K562 (cell line): ENCODE measurements around the gene PTPN14. TPM values are rescaled to one million over a fixed set of nuclear protein-coding genes. Genes with fewer than 3 reads are reported as not detected.

ENCODE experiments used
- ATAC-seq: fragments of 200-7000 bp; cut with Tn5 transposase; 3 replicates; pipeline ENCODE4 v1.9.1; 2020; ENCODE audit warnings: moderate library complexity
- BruUV-seq: library from RNA; stranded (reverse); fragments of 400-500 nt; replicated peaks from 2 replicates; lab custom pipeline; 2021; lab: Mats Ljungman, UMichigan
- CTCF ChIA-PET: fragments of 300-600 bp; formaldehyde crosslinking; extraction: SDS; loops from one replicate; lab custom pipeline; 2021; ENCODE audit warnings: low intra/inter-chr PET ratio; lab: Yijun Ruan, JAX
- POLR2A ChIA-PET: fragments of 300-600, 350-650 bp; sonication (Branson Sonifier 250); formaldehyde crosslinking; extraction: SDS; loops from one replicate; lab custom pipeline; 2021; ENCODE audit warnings: antibody characterized with exemption, inconsistent platforms; lab: Yijun Ruan, JAX
- DNase-seq, 4 experiments: peaks; one replicate each; pipeline versions ENCODE4 v3.0.0 to v3.0.0-alpha.2; 2011 to 2018; ENCODE audit warnings: low spot score in 3 of 4, mixed read lengths in 3 of 4; ENCODE audit errors: extremely low read depth in 1 of 4
- FAIRE-seq: peaks from 2 replicates; lab custom pipeline; 2011; peaks lifted over from hg19 to GRCh38; lab: Jason Lieb, UNC
- H2AFZ ChIP-seq: 2 replicates; pipeline ENCODE4 v1.6.0; 2011; ENCODE audit warnings: low read depth, low read length, control low read depth, inconsistent platforms
- H3K27ac ChIP-seq: fragments of 200-600 bp; 3 replicates; pipeline ENCODE4 v1.8.0; 2011; ENCODE audit warnings: low read depth, mild to moderate bottlenecking, control low read depth, inconsistent platforms, low read length, moderate library complexity, mixed read lengths; ENCODE audit errors: extremely low read depth
- H3K27me3 ChIP-seq, 2 experiments: fragments of 300-600 bp in 1 of 2; 2 replicates in 1 of 2; 3 replicates in 1 of 2; pipeline versions ENCODE4 v1.6.0 to v1.8.0; 2011; ENCODE audit warnings: inconsistent platforms in 2 of 2, low read length in 2 of 2, mild to moderate bottlenecking in 1 of 2, mixed read lengths in 1 of 2, moderate library complexity in 1 of 2; ENCODE audit not compliant: control insufficient read depth in 2 of 2, insufficient read depth in 2 of 2
- H3K36me3 ChIP-seq: fragments of 300-600 bp; 3 replicates; pipeline ENCODE4 v1.8.0; 2011; ENCODE audit warnings: mild to moderate bottlenecking, low read length, inconsistent platforms; ENCODE audit not compliant: control insufficient read depth, insufficient read depth
- H3K4me1 ChIP-seq, 2 experiments: fragments of 200-600 bp in 1 of 2; replicated peaks in 1 of 2; 2 replicates in 1 of 2; 3 replicates in 1 of 2; pipeline versions ENCODE4 v1.5.1 to v1.8.0; 2011; ENCODE audit warnings: inconsistent platforms in 2 of 2, low read length in 2 of 2, mild to moderate bottlenecking in 1 of 2, mixed read lengths in 1 of 2, moderate library complexity in 1 of 2; ENCODE audit not compliant: control insufficient read depth in 2 of 2, insufficient read depth in 2 of 2
- H3K4me2 ChIP-seq: 2 replicates; pipeline ENCODE4 v1.6.1; 2011; ENCODE audit warnings: low read length, control low read depth, inconsistent platforms, mixed read lengths; ENCODE audit not compliant: insufficient read depth
- H3K4me3 ChIP-seq: fragments of 200-600 bp; sonication (generic), shearing (Covaris generic); 2 replicates; pipeline ENCODE4 v1.5.1; 2016; ENCODE audit warnings: control low read depth, inconsistent platforms
- H3K79me2 ChIP-seq: fragments of 200-600 bp; 3 replicates; pipeline ENCODE4 v1.8.0; 2011; ENCODE audit warnings: low read length, inconsistent platforms; ENCODE audit not compliant: control insufficient read depth, insufficient read depth
- H3K9ac ChIP-seq, 2 experiments: 2 replicates each; pipeline versions ENCODE4 v1.6.0 to v1.6.1; 2011; ENCODE audit warnings: low read depth in 2 of 2, low read length in 2 of 2, control low read depth in 1 of 2, inconsistent platforms in 1 of 2, mild to moderate bottlenecking in 1 of 2, mixed read lengths in 1 of 2; ENCODE audit not compliant: insufficient read depth in 1 of 2
- H3K9me1 ChIP-seq: one replicate; pipeline ENCODE4 v1.6.0; 2011; ENCODE audit warnings: inconsistent platforms, mild to moderate bottlenecking, low read length, moderate library complexity; ENCODE audit not compliant: control insufficient read depth, insufficient read depth
- H3K9me3 ChIP-seq: replicated peaks from 2 replicates; pipeline ENCODE4 v1.5.1; 2011; ENCODE audit warnings: low read depth, low read length, inconsistent platforms; ENCODE audit not compliant: control insufficient read depth, insufficient read depth
- H4K20me1 ChIP-seq: replicated peaks from 2 replicates; pipeline ENCODE4 v1.6.1; 2011; ENCODE audit warnings: low read length, inconsistent platforms, mixed read lengths; ENCODE audit not compliant: control insufficient read depth, insufficient read depth
- ETV6 ChIP-seq, 3 experiments: fragments of 150-350 bp in 1 of 3; sonication (generic) in 1 of 3; formaldehyde crosslinking in 1 of 3; IDR thresholded peaks; 2 replicates each; pipeline versions ENCODE4 v1.6.1 to v1.8.0; 2014 to 2022; ENCODE audit warnings: borderline replicate concordance in 2 of 3, low read depth in 2 of 3, antibody characterized with exemption in 1 of 3, low read length in 1 of 3, mild to moderate bottlenecking in 1 of 3, missing genetic modification reagents in 1 of 3
- FOXA3 ChIP-seq, 2 experiments: fragments of 450-650 bp in 1 of 2; sonication (generic) in 1 of 2; formaldehyde crosslinking; IDR thresholded peaks in 1 of 2; conservative IDR thresholded peaks in 1 of 2; 2 replicates each; pipeline versions ENCODE4 v1.4.0 to v1.8.0; 2020 to 2022; ENCODE audit warnings: mild to moderate bottlenecking in 2 of 2, missing genetic modification reagents in 1 of 2
- HMG20A ChIP-seq: fragments of 450-650 bp; formaldehyde crosslinking; conservative IDR thresholded peaks from 2 replicates; pipeline ENCODE4 v1.4.0; 2020; ENCODE audit warnings: mild to moderate bottlenecking, mixed read lengths
- KLF1 ChIP-seq: fragments of 450-650 bp; IDR thresholded peaks from 2 replicates; pipeline ENCODE4 v1.6.1; 2016; ENCODE audit warnings: missing genetic modification characterization, missing compliant biosample characterization
- KLF16 ChIP-seq: IDR thresholded peaks from 2 replicates; pipeline ENCODE4 v1.6.1; 2016; ENCODE audit warnings: antibody characterized with exemption
- LARP7 ChIP-seq: fragments of 450-650 bp; IDR thresholded peaks from 2 replicates; pipeline ENCODE4 v1.6.1; 2016
- RAD21 ChIP-seq, 2 experiments: fragments of 250-450 bp in 1 of 2; fragments of 450-650 bp in 1 of 2; sonication (Bioruptor Pico) in 1 of 2; formaldehyde crosslinking in 1 of 2; IDR thresholded peaks in 1 of 2; conservative IDR thresholded peaks in 1 of 2; 2 replicates each; pipeline versions ENCODE4 v1.4.0 to v1.8.0; 2020 to 2022; ENCODE audit warnings: mild to moderate bottlenecking in 2 of 2, moderate library complexity in 1 of 2
- SFPQ ChIP-seq: fragments of 200-400 bp; formaldehyde crosslinking; IDR thresholded peaks from 2 replicates; pipeline ENCODE4 v1.6.1; 2017; ENCODE audit warnings: mild to moderate bottlenecking, low read depth, low read length, moderate library complexity
- SRSF1 ChIP-seq: fragments of 200-400 bp; formaldehyde crosslinking; IDR thresholded peaks from 2 replicates; pipeline ENCODE4 v1.6.1; 2017; ENCODE audit warnings: mild to moderate bottlenecking, low read depth, low read length, moderate library complexity
- THRA ChIP-seq: fragments of 450-650 bp; IDR thresholded peaks from 2 replicates; pipeline ENCODE4 v1.6.1; 2017; ENCODE audit warnings: mild to moderate bottlenecking, moderate library complexity
- YY1 ChIP-seq, 3 experiments: IDR thresholded peaks; 2 replicates each; pipeline ENCODE4 v1.6.1; 2011; ENCODE audit warnings: low read length in 2 of 3, mild to moderate bottlenecking in 2 of 3, moderate library complexity in 2 of 3, borderline replicate concordance in 1 of 3, control low read depth in 1 of 3, low read depth in 1 of 3; ENCODE audit not compliant: insufficient read depth in 3 of 3, insufficient replicate concordance in 2 of 3, control insufficient read depth in 1 of 3, insufficient read length in 1 of 3; ENCODE audit errors: extremely low read depth in 1 of 3
- ZNF699 ChIP-seq: fragments of 250-450 bp; sonication (Bioruptor Pico); IDR thresholded peaks from 2 replicates; pipeline ENCODE4 v1.8.0; 2021; ENCODE audit warnings: mild to moderate bottlenecking, moderate library complexity; ENCODE audit not compliant: insufficient replicate concordance
- WGBS: fragments of 100-300 bp; shearing (Covaris generic); methylation state at CpG from one replicate; pipeline ENCODE4 v1.1.6; 2016; ENCODE audit warnings: low coverage, mixed read lengths; ENCODE audit not compliant: insufficient coverage; ENCODE audit errors: missing lambda C conversion rate; 5-methylcytosine and 5-hydroxymethylcytosine counted together
- in situ Hi-C: fragments of 300-500 bp; cut with MboI; formaldehyde crosslinking; loops from 4 replicates; pipeline ENCODE4 v1.15.0; 2018; ENCODE audit warnings: inconsistent platforms, mixed read lengths
- intact Hi-C: fragments of 100-400 bp; cut with micrococcal nuclease; formaldehyde crosslinking; loops from 2 replicates; pipeline ENCODE4 v1.14.2; 2022
- polyA plus RNA-seq, 8 experiments: library from polyadenylated mRNA; depleted of rRNA in 4 of 8; stranded (reverse) in 5 of 8; unstranded in 3 of 8; fragments of >200 nt; fragmentation: Nextera tagmentation in 2 of 8; fragmentation: Illumina TruSeq in 1 of 8; extraction: Ambion mirVana in 2 of 8; extraction: Trizol in 1 of 8; gene quantifications; 2 replicates each; pipeline versions ENCODE4 v1.2.1 to v1.2.3, GENCODE V29; 2011 to 2014; ENCODE audit warnings: inconsistent platforms in 1 of 8, missing spikeins in 1 of 8
- total RNA-seq, 7 experiments: library from RNA; depleted of rRNA in 6 of 7; stranded (reverse); fragments of >200 nt in 6 of 7; fragmentation: Illumina TruSeq in 2 of 7; extraction: Trizol in 2 of 7; gene quantifications; 2 replicates each; pipeline versions ENCODE4 v1.2.1 to v1.2.3, GENCODE V29; 2011 to 2021; ENCODE audit warnings: low replicate concordance in 1 of 7

Gene PTPN14
- total and polyA plus RNA-seq, 9 of the 15 experiments (the other 6 are each of a cell fraction or from before 2014, with no cell fraction given): 0.01 to 0.29 (median 0.04) TPM; not detected in 6

GRCh38 chr1:214550857-214551435 is 456 bp downstream of the PTPN14 start (continued):
- TF ChIP-seq FOXA3 (CRISPR knock-in tag; conservative IDR thresholded peaks at IDR 0.05 in 1 of 2, IDR thresholded peaks at IDR 0.05 in 1 of 2) (no peak), SRSF1 (no peak), HMG20A (CRISPR knock-in tag) (no peak)

- Histone ChIP-seq H3K9ac (no peak overlapping the region), H3K9me3 (no peaks in the 10 kb centered on the region), H3K36me3 (no peaks in the 10 kb centered on the region), H3K27ac (no peak overlapping the region), H3K9me1 (no peaks in the 10 kb centered on the region), H3K4me2 (no peak overlapping the region), H3K4me1 (peaks cover 0 to 13% of the 10 kb centered on the region in 2 experiments; a peak in 1 of 5 replicates), H4K20me1 (no peaks in the 10 kb centered on the region), H3K4me3 (no peak overlapping the region), H2AFZ (no peak overlapping the region), H3K79me2 (no peaks in the 10 kb centered on the region), H3K27me3 (peaks cover 34 to 45% of the 10 kb centered on the region in 2 experiments)
- no peak for FAIRE-seq
- in situ Hi-C loops: no loop called here
- POLR2A ChIA-PET: no interaction called here
- no peak; the same call in 2 of the 3 replicates for ATAC-seq
- CTCF ChIA-PET: no interaction called here
- WGBS: 25% methylated on average over 24 of the region's 24 CpGs
- no peak for DNase-seq
- intact Hi-C loops: no loop called here
- BruUV-seq: no TSS peak
- TF ChIP-seq RAD21 (CRISPR knock-in tag; conservative IDR thresholded peaks at IDR 0.05 in 1 of 2, IDR thresholded peaks at IDR 0.05 in 1 of 2) (no peak), THRA (no peak), KLF1 (tag) (no peak), LARP7 (no peak), ZNF699 (no peak), ETV6 (IDR thresholded peaks at IDR 0.05; ENCODE audit: borderline replicate concordance in 1 of 2, low read depth in 2 of 2, low read length in 1 of 2) (no peak), ETV6 (CRISPR knock-in tag; IDR thresholded peaks at IDR 0.05; ENCODE audit: borderline replicate concordance) (no peak), YY1 (IDR thresholded peaks at IDR 0.05; ENCODE audit: borderline replicate concordance in 1 of 3, control insufficient read depth in 1 of 3, extremely low read depth in 1 of 3, insufficient read depth in 3 of 3, insufficient read length in 1 of 3, insufficient replicate concordance in 2 of 3, low read depth in 1 of 3, low read length in 2 of 3) (no peak), SFPQ (no peak), KLF16 (no peak)
Observed at GRCh38 chr1:214550013-214550856, 1.2 kb downstream of the PTPN14 start.
